Suppressor macrophage treated with lipopolysaccharide for 1 hour (primary cell): ENCODE measurements around the gene PODNL1.
A peak's percentile ranks its signal among the peaks of the same experiment; 100 is the strongest.
"Not testable (repeated sequence)": the region's sequence is repeated elsewhere in the genome, so short reads cannot be mapped to it uniquely, and the experiment has no call there.

ENCODE experiments used
- DNase-seq, 3 donors: peaks; one replicate each; pipeline ENCODE4 v3.0.0-alpha.2; 2020 to 2022

The PODNL1 gene

DNA sequence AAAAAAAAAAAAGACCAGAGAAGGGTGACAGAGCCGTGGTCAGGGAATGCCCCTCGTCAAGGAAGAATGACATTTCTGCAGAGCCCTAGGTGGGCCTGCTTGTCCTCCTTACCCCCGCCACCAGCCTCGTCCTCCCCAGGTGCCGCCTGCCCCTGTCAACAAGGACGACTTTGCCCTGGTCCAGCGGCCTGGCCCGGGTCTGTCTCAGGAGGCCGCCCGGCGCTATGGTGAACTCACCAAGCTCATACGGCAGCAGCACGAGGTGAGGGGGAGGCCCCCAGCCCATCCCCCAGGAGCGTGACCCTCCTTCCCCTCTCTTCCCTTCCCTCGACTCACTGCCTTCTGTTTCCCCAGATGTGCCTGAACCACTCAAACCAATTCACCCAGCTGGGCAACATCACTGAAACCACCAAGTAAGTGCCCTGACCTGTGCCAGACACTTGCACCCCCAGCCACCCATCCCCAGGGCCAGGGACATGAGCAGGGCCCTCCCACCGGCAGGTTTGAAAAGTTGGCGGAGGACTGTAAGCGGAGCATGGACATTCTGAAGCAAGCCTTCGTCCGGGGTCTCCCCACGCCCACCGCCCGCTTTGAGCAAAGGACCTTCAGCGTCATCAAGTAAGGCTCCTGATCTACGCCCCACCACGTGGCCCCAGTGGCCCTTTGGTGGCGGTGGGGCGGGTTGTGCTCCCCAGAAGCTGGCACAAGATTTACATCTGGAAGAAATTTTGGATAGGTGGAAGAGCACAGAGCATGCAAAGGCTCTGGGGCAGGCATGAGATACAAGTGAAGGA, 14.8 kb downstream of the PODNL1 start:
- DNase-seq: no peak

DNA sequence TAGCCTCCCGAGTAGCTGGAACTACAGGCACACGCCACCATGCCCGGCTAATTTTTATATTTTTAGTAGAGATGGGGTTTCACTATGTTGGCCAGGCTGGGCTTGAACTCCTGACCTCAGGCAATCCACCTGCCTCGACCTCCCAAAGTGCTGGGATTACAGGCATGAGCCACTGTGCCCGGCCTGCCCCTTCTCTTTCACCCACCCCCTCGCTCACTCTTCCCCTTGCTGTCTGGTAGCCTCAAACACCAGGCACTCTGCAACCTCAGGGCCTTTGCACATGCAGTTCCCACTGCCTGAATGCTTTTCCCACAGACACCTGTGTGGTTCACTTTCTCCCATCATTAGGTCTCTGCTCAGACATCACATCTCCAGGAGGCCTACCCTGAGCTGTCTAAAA, 16.1 kb downstream of the PODNL1 start:
- not testable (repeated sequence) for DNase-seq

DNA sequence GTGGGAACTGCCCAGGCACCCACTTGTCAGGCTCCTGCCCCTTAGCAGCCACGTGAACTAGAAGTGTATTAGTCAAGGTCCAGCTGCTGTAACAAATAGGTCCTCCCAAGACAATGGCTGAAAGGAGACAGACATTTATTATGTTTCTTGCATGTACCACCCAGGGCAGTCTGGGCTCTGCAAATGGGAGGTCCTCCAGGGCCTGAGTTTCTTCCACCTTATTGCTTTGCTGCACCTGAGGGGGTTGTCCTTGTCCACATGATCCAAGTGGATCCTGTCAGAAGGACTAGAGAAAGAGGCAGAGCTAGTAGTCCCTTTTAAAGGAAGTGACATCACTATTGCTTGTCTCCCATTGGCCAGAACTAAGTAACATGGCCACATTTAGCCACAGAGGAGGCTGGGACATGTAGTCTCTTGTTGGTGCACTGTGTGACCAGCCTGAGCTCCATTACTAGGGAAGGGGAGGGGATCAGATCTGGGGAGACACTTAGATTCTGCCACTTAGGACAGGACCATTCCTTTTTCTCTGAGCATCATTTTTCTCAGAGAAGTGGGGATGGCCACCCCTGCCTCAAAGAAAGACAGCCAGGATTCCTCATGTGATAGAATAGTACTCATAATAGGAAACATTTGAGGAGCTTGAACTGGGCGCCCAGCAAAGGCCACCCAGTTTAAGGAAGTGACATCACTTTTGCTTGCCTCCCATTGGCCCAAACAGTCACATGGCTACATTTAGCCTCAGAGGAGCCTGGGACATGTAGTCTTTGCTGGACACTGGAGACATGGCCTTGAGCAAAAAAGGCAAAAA, 17.1 kb downstream of the PODNL1 start:
- peak; percentile 42 to 47 (median 42) for DNase-seq

DNA sequence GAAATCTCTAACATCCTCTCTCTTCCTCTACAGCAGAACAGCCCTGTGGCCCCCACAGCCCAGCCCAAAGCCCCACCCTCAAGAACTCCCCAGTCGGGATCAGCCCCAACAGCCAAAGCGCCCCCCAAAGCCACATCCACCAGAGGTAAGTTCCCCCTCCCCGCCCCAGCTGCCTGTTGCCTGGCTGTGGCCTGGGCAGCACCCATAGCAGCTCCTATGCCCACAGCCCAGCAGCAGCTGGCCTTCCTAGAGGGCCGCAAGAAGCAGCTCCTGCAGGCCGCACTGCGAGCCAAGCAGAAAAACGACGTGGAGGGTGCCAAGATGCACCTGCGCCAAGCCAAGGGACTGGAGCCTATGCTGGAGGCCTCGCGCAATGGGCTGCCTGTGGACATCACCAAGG, 17.7 kb downstream of the PODNL1 start:
- DNase-seq: peak in 1 of 3 donors; percentile 10

DNA sequence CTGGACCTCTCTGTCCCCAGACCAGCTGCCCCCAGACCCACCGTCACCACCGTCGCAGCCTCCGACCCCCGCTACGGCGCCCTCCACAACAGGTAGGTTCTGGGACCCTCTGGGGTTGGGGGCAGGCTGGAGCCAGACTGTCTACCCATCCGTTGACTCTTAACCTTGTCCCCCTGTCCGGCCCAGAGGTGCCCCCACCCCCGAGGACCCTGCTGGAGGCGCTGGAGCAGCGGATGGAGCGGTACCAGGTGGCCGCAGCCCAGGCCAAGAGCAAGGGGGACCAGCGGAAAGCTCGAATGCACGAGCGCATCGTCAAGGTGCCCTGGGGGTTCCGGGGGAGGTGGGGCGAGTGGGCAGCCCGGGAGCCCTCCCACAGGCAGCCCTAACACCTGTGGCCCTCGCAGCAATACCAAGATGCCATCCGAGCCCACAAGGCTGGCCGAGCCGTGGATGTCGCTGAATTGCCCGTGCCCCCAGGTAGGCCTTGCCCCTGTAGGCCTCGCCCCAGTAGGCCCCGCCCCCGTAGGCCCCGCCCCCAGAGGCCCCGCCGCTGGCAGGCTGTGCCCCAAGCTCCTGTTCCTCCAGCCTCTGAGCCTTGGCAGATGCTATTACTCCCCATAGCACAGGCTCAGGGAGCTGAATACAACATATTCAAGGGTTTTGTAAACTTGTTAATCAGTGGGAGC, 19.3 kb downstream of the PODNL1 start:
- DNase-seq: peak in 1 of 3 donors; percentile 7

DNA sequence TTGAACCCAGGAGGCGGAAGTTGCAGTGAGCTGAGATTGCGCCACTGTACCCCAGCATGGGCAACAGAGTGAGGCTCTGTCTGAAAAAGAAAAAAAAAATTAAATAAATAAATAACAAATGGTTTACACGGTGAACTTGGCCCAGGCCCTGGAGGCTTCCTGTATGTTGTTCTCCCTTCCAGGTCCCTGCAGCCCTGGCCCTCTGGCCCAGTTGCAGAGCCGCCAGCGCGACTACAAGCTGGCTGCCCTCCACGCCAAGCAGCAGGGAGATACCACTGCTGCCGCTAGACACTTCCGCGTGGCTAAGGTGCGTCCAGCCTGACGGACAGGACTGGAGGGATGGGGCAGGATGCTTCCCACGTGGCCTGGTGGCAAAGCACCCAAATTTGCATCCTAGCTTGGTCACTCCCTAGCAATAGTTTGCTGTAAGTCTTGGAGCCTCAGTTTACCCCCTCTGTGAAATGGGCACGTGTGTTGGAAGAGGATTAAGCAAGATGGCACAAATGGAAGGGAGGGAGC, 20.3 kb downstream of the PODNL1 start:
- no peak for DNase-seq

DNA sequence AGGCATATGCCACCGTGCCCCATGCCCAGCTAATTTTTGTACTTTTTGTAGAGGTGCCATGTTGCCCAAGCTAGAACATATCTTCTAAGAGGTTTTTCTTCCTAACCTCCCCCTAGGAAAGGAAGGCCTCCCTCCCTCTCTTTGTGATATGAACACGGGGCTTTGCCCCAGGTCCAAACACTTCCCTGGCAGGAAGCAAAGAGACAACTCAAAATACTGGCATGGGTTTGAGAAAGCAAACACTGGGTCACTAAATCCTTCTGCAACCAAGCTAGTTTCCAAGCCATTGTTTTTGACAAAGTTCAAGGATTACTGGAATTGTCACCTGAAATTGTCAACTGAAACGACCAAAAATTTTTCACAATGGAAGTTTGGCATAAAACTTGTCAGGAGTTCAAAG, 23.4 kb downstream of the PODNL1 start:
- no peak for DNase-seq

DNA sequence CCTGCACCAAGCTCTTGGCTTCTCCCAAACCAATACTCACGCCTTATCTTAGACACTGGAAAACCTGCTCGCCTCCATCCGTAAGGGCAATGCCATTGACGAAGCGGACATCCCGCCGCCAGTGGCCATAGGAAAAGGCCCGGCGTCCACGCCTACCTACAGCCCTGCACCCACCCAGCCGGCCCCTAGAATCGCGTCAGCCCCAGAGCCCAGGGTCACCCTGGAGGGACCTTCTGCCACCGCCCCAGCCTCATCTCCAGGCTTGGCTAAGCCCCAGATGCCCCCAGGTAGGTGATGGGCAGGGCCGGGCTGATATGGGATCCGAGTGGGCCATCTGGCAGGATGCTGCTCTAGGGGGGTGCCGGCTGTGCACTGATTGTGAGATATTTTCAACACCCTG, 24.9 kb downstream of the PODNL1 start:
- no peak for DNase-seq

DNA sequence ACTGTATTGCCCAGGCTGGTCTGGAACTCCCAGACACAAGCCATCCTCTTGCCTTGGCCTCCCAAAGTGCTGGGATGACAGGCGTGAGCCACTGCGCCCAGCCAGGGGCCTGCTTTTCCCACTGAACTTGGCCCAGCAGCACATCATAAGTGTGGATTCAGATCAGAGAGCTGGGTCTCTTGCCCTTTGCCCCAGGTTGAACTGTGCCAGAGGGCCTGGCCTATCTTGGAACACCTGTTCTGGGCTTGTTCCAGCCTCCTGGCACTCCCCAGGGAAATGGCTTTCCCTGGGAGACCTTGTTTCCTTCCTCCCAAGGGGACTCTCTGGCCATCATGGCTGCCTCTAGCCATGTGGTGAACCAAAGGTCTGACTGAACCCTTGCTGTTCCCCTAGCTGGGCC, 28.8 kb downstream of the PODNL1 start:
- DNase-seq: no peak

DNA sequence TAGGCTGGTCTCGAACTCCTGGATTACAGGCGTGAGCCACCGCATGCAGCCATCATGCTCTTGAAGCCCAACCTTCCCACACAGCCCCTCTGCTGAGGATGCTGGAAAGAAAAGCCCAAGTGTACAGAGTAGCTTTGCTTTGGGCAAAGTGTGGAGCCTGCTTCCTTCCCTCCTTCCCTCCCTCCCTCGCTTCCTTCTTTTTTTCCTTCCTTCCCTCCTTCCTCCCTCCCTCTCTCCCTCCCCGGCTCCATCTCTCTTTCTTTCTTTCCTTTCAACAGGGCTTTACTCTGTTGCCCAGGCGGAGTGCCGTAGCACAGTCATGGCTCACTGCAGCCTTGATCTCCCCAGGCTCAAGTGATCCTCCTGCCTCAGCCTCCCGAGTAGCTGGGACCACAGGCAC, 29.5 kb downstream of the PODNL1 start:
- DNase-seq: no peak

DNA sequence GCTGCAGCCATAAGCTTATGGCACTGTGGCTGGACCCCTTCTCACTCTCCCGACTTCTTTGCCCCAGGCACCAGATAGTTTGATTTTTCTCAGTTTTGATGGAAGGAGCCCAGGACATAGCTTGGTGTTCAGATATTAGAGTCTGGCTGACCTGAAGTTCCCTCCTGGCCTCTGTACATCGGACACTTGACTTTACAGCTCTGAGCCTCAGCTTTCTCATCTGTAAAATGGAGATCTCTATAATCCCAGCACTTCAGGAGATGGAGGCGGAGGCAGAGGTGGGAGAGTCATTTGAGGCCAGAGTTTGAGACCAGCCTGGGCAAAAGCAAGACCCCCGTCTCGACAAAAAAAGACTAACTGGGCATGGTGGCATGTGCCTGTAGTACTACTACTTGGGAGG, 31.3 kb downstream of the PODNL1 start:
- DNase-seq: no peak

DNA sequence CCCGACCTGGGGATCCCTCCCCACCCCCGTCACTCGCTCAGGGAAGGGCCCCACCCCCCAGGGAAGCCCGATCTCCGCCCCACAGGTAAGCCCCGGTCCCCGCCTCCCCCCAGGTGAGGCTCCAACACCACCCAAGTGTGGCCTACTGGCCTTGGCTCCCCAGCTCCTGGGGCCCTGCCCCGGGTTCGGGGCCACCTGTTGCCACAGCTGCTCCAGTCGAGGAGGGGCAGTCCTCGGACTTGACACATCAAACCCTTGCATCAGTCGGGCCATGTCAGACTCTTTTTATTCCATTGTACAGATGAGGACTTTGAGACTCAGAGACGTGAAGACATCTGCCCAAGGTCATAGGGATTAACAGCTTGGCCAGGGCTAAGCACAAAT, 31.7 kb downstream of the PODNL1 start:
- peak in 2 of 3 donors; percentile 25 to 31 for DNase-seq

DNA sequence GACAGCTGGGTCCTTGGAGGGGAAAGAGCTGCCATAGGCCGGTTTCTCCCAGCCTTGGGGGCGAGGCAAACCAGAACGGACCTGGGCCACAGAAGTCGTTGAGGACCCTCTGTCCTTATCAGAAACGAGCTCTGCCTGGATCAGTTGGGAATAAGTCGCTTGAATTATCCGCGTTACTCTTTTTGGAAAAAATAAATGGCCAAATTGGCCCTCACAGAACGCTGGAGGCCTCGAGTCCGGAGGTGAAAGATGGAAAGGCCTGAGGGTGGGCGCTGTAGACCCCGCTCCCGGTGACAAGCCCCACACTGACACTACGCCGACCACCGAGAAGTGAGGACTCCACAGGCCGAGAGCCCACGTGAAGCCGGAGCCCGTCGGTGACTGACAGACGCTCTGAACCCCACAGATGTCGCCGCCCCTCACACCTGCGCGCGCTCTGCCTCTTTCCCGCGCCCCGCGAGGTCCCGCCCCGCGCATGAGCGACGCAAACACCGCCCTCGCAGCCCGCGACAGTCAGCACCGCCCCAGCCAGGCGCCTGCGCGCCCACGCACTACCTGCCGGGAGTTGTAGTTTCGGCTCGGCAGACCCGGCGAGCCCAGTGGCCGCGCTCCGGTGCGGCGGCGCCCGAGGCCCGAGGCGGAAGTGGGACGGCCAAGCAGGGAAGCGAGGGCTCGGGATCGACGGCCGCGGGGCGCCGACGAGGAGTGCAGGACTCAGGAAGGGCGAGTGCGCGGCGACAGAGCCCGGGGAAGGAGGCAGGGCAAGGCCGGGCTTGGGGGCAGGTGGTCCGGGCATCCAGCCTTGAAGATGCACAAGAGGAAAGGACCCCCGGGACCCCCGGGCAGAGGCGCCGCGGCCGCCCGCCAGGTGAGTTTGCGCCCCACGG, 32.3 kb downstream of the PODNL1 start, which contains the start of the genes BRME1 and CC2D1A:
BRME1 (minus strand) TSS at position 484 of the 887 bp plus-strand sequence. CDS start 1,225 bp downstream, outside the sequence.
CC2D1A (plus strand) TSS at position 568 of the 887 bp plus-strand sequence; CDS start at position 809, 241 bp downstream.
- peak; percentile 92 to 96 (median 95) for DNase-seq

DNA sequence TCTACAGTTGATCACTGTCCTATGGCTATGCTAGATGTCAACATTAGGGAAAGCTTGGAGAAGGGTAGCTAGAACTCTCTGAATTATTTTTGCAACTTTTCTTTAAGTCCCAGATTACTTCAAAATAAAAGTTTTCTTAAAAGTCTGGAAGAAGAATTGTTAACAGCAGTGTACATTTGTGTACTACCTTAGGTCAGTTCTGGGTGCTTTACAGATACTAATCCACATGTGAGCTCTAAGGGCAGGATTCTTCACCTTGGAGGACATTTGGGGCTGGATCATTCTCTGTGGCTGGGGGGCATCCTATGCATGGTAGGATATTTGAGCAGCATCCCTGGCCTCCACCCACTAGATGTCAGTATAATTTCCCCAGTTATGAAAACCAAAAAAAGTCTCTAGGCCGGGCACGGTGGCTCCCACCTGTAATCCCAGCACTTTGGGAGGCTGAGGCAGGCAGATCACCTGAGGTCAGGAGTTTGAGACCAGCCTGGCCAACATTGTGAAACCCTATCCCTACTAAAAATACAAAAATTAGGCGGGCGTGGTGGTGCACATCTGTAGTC, 35.1 kb downstream of the PODNL1 start:
- peak; percentile 19 to 45 (median 34) for DNase-seq

DNA sequence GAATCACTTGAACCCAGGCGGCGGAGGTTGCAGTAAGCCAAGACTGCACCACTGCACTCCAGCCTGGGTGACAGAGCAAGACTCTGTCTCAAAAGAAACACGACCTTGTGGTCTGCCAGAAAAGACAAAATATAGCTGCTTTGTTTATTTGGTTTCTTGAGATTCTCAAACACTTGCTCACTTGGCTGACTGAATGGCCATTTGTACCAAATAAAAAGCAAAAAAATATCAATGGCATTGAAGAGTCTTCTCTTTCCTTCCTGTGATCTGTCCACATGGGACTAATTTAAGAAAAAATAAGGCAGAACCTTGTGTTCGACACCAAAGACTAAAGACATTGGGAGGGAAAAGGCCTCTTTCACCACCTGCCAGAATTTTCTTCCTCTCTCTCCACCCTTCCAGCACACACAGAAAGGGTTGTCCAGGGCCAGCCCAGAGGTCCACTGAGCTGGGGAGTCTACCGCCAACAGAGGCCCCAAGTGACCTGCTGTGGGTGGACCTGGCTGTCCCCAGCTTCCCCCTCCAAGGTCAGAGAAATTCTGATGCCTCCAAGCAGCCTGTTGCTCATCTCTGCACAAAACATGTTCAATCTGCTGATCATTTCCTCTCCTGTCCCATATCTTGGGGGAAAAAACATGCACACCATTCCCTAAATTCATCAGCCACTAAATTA, 38.2 kb downstream of the PODNL1 start:
- DNase-seq: no peak

DNA sequence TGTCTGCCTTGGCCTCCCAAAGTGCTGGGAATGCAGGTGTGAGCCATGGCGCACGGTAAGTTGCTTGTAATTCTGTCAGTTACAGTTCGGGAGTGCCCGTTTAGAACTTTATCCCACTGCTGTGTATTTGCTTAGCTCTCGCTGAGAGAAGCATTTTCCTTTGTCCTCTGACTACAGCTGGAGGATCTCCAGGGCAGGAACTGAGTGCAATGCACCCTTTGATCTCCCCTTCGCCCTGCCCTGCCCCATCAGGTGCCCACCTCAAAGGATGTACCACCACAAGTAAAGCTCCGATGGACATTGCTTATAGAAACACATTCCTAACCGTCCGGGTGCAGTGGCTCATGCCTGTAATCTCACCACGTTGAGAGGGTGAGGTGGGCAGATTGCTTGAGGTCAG, 38.8 kb downstream of the PODNL1 start:
- no peak for DNase-seq

DNA sequence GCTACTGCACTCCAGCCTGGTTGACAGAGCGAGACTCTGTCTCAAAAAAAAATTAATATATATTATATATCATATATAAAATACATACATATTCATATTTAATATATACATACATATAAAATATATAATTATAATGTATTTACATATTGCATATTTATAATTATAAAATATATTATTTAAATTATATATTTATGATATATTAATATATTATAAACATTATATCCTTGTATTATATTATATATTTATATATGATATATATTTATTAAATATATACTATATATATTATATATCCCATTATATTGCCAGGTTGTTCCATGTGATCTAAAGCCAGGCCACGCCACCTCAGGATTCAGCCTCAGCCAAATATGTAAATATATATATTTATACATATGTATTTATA, 42.0 kb downstream of the PODNL1 start:
- DNase-seq: no peak

DNA sequence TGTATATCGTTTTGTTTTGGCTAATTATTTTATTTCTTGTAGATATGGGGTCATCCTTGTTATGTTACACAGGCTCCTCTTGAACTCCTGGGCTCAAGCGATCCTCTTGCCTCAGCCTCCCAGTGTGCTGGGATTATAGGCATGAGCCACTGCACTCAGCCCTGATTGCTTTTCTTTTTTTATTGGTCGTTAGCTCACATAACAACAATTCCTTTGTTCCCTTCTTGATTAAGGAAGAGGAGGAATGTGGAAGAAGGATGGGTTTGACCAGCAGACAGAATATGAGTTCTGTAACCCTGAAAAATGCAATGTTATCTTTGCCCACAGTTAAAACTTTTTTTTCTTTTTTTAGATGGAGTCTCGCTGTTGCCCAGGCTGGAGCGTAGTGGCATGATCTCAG, 43.7 kb downstream of the PODNL1 start:
- no peak for DNase-seq

DNA sequence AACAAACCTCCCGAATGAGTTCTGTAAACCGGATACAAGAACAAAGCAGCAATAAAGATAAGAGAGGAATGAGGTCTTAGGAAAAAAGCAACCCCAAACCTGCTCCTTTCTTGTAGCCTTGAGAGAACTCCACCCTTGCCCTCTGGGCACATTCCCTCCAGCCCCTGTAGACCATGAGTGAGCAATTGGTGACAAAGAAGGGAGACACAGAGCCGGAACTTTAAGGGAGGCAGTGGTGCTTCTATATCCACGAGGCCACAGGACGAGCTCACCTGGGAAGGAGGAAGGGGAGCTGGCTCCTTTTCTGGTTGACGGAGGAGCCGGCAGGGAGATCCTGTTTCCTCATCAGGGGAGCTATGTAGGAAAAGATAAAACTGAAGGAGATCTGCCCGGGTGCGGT, 45.3 kb downstream of the PODNL1 start:
- DNase-seq: no peak

DNA sequence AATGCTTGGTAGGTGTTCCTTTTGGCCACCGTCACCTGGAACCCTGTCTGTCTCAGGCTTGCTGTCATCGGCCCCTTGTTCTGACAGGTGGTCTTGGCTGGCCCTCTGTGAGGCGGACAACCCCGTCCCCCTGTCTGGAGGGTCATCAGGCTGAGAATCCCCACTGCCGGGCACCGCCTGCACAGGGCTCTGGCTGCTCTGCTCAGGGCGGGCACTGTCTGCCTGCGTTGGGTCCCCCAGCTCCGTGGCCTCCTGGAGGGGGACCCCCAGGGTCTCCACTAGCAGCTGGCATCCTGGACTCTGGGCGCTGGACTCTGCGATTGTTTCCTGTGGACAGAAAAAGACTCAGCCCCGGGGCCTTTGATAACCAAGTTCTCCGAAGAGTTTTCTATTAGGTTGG, 48.1 kb downstream of the PODNL1 start:
- no peak for DNase-seq

DNA sequence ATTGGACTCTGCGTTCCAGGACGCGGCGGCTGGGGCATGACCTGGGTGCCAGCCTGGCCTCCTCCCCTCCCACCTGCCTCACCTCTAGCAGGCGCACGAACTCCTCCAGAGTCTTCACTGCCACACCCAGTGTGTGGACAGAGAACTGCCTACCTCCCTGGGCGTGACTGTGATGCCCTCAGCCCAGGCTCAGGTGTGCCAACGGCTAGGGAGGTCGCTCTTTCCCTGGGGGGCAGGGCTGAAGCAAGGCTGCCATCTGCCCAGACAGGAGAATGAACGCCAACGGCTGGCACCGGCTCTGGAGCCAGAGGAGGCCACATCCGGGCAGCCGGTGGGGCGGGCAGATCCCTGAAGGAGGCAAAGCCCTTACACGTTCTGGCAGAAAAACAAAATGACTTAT, 49.9 kb downstream of the PODNL1 start:
- DNase-seq: no peak
